Activated T-helper 9 cell treated with anti-CD3 and anti-CD28 coated beads, Interleukin-2, amount 50 U/mL, for 16 hours (primary cell): ENCODE results near the gene TWSG1.
A peak's percentile ranks its signal among the peaks of the same experiment; 100 is the strongest.

Experiments used
- DNase-seq: peaks from one replicate; pipeline ENCODE4 v3.0.0-alpha.2; 2020; ENCODE audit warnings: low read depth

TWSG1 gene

GRCh38 chr18:9334329-9334972 is at the start of gene TWSG1:
Gene TWSG1, plus strand, starts transcription at chr18:9334773. Its CDS starts 2,457 bp downstream, at chr18:9337230.
- DNase-seq: peak; percentile 89

GRCh38 chr18:9285604-9286003 is 49.0 kb upstream of the TWSG1 start:
- DNase-seq: no peak

GRCh38 chr18:9287036-9287435 is 47.5 kb upstream of the TWSG1 start:
- DNase-seq: no peak

GRCh38 chr18:9289698-9290097 is 44.9 kb upstream of the TWSG1 start:
- DNase-seq: no peak

GRCh38 chr18:9290156-9290555 is 44.4 kb upstream of the TWSG1 start:
- DNase-seq: no peak

- no peak for DNase-seq
These were observed 42.5 kb upstream of the TWSG1 start for GRCh38 chr18:9292047-9292446.

GRCh38 chr18:9293948-9294347 is 40.6 kb upstream of the TWSG1 start:
- no peak for DNase-seq

- no peak for DNase-seq
These were observed 38.2 kb upstream of the TWSG1 start for GRCh38 chr18:9296233-9297006.

GRCh38 chr18:9297007-9297393 is 37.6 kb upstream of the TWSG1 start:
- no peak for DNase-seq

- no peak for DNase-seq
These were observed 30.0 kb upstream of the TWSG1 start for GRCh38 chr18:9304388-9305070.

GRCh38 chr18:9319333-9319732 is 15.2 kb upstream of the TWSG1 start:
- no peak for DNase-seq

- DNase-seq: no peak
These were observed 13.5 kb upstream of the TWSG1 start for GRCh38 chr18:9321017-9321452.

- DNase-seq: no peak
These were observed 12.8 kb upstream of the TWSG1 start for GRCh38 chr18:9321736-9322135.

GRCh38 chr18:9322744-9323143 is 11.8 kb upstream of the TWSG1 start:
- DNase-seq: no peak

- no peak for DNase-seq
These were observed 10.7 kb upstream of the TWSG1 start for GRCh38 chr18:9323750-9324445.

- no peak for DNase-seq
These were observed 8.9 kb upstream of the TWSG1 start for GRCh38 chr18:9325716-9326115.

- DNase-seq: no peak
These were observed 5.8 kb upstream of the TWSG1 start for GRCh38 chr18:9328776-9329175.

GRCh38 chr18:9329471-9329870 is 5.1 kb upstream of the TWSG1 start:
- DNase-seq: no peak

- no peak for DNase-seq
These were observed 4.2 kb upstream of the TWSG1 start for GRCh38 chr18:9330419-9330818.

- DNase-seq: no peak
These were observed 888 bp upstream of the TWSG1 start for GRCh38 chr18:9333441-9334328.

- DNase-seq: peak; percentile 13
These were observed 562 bp downstream of the TWSG1 start for GRCh38 chr18:9334973-9335696.
